Fibroblast of skin of right biceps (primary cell): ENCODE results near the gene WAPL.

Source experiments
- DNase-seq: peaks from one replicate; pipeline ENCODE4 v3.0.0-alpha.2; 2013

The WAPL gene

DNA sequence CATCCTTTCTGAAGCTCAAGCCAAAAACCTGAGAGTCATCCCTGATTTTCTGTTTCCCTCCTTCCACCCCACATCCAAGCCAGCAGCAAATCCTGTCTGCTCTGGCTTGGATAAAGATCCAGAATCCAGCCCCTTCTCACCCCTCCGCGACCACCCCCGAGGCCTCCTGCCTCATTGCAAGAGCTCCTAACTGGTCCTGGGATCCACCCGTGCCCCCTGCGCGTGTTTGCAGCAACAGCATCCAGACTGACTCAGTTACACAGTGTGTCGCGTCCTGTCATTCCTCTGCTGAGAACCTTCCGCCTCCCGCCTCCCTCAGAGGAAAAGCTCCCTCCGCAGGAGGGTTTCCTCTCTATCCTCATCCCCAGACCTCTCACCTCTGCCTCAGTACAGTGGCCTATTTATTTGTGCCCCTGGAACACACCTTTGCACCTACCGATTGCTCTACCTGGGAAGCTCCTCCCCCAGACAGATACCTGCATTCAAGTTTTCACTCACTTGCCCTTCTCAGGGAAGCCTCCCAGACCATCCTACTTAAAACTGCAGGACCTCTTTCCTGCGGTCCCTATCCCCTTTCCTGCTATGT, 133.4 kb downstream of the WAPL start:
- no peak for DNase-seq

DNA sequence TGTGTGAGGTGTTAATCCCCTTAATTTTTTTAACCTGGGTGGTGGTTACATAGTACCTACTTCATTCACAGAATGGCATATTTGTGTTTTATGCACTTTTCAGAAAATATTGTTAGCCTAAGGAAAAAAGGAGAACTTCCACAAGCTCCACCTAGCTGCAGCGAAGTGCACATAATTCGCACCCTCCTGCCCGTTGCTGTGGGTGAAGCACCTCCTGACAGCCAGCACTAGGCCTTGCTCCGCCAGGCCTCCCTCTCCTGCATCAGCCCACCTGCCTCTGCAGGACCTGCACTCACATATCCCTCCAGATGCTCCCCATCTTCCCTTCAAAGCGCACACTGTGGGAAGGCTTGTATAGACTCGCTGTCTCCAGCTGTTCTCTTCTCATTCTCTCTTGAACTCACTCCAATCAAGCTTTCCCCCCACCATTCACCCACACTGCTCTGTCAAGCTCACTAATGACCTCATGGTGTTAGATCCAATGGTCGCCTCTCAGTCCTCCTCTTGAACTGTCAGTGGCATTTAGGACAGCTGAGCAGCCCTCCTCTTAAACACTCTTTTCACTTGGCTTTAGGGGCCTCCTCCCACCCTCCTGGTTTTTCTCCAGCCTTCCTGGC, 134.3 kb downstream of the WAPL start:
- DNase-seq, result no peak

DNA sequence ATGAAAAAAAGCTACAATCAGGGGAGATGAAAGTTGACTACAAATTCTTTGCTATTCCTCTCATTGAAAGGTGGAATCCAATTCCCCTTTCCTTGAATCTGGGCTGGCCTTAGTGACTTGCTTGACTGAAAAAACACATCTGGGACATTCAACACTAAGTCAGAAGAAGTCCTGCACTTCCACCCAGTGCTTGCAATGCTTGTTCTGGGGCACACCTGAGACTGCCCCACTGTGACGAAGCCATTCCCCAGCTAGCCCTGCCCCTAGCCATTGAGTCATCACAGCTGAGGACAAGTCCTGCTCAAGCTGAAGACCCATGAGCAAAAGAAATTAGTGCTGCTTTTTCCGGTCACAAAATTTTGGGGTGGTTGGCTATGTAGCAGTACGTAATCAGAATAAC, 135.8 kb downstream of the WAPL start:
- DNase-seq, result no peak
